HepG2 (cell line): ENCODE results near the gene GPLD1.

Source experiments
- TF ChIP-seq, protein P1 (sequence below): IDR thresholded peaks from 2 replicates; pipeline ENCODE4 v1.6.1; 2012; ENCODE audit warnings: inconsistent platforms
- TF ChIP-seq, protein P2 (sequence below): sonication (generic); formaldehyde crosslinking; IDR thresholded peaks from 2 replicates; pipeline ENCODE4 v1.4.0; 2020; ENCODE audit warnings: missing genetic modification reagents, borderline replicate concordance

DNA sequence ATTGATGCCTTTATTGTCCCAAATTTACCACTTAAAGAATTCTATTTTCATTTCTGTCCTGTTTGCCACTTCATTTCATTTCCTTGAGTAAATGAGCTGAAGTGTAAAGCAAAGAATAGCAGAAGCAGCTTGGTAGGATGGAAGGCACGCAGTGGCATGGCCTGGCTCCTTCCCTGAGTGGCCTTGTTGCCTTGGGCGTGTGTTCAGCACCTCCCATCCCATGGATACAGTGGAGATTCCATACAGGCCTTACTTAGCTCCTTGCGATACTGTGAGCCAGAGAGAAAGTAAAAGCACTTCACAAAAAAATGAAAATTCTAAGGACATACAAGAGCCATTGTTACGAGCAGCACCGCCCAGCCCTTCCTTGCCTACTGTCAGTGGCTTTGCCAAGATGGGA, 45.0 kb upstream of the GPLD1 start:
- TF ChIP-seq, protein P1, sequence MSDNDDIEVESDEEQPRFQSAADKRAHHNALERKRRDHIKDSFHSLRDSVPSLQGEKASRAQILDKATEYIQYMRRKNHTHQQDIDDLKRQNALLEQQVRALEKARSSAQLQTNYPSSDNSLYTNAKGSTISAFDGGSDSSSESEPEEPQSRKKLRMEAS: no peak
- TF ChIP-seq, protein P2, sequence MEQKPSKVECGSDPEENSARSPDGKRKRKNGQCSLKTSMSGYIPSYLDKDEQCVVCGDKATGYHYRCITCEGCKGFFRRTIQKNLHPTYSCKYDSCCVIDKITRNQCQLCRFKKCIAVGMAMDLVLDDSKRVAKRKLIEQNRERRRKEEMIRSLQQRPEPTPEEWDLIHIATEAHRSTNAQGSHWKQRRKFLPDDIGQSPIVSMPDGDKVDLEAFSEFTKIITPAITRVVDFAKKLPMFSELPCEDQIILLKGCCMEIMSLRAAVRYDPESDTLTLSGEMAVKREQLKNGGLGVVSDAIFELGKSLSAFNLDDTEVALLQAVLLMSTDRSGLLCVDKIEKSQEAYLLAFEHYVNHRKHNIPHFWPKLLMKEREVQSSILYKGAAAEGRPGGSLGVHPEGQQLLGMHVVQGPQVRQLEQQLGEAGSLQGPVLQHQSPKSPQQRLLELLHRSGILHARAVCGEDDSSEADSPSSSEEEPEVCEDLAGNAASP (CRISPR knock-in tag): no peak
